Measurements from ENCODE around the gene OTUD5. TPM values are rescaled to one million over a fixed set of nuclear protein-coding genes. Genes with fewer than 3 reads are reported as not detected.
A peak's percentile ranks its signal among the peaks of the same experiment; 100 is the strongest.
"Not testable (repeated sequence)": the region's sequence is repeated elsewhere in the genome, so short reads cannot be mapped to it uniquely, and the experiment has no call there.

The OTUD5 gene
- total and polyA plus RNA-seq, 2 donors = 21.3 to 48.9 TPM

DNA sequence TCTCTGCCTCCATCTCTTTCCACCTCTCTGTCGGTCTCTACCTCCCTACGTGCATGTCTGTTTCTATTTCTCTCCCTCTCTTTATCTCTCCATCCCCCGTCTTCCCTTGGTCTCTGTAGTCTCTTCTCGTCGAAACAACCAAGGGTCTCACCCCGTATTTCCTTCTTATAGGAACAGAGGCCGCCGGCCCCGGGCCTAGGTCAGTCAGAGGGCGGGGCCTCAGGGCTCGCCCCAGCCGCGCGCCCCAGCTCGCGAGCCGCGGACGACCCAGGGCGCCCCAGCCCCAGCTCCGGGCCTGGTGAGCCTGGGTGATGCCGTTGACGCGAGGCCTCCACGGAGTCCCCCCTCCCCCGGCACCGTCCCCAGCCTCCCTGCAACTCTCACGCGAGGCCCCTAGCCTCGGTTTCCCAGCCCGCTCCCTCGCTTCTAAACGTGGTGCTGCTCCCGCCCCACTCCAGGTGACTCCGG is 66.4 kb downstream of the OTUD5 start:
- Histone ChIP-seq H3K4me3 (ENCODE audit: low read depth, low read length) (peak overlapping the region; percentile 67), H3K4me1 (ENCODE audit: insufficient read depth) (no peaks in the 10 kb centered on the region), H3K36me3 (ENCODE audit: insufficient read depth) (no peaks in the 10 kb centered on the region), H3K27ac (ENCODE audit: low read depth) (peak overlapping the region; percentile 87)
- no peak for DNase-seq (ENCODE audit: extremely low spot score)
- under 1% methylated on average over 35 of the region's 35 CpGs for WGBS

DNA sequence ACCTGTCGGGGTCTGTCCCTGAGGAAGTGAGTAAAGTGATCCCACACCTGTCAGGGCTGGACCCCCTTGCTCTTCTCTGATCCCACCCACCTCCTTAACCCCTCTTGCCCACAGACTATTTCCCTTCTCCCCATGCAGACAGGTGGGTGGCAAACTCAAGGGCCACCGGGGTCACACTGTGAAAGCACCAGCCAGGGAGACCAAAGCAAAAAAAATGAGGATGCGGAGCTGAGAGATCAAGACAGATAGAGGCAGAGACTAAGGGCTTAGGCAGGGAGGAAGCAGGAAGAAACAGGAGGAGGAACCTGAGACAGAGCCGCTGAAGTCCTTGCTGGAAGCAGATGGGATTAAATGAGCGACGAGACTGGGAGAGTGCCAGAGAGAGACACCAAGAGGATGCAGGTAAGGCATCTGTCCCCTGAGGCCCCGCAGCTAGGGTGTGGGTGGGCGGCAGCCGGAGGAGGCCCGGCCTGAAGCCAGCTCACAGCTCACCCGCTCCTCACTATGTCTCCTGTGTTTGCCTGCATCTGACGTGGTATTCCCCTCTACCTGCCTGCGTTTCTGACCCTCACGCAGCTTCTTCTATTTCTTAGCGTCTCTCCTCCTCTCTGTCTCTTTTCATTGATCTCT is 67.0 kb downstream of the OTUD5 start:
- DNase-seq (ENCODE audit: extremely low spot score) = no peak
- WGBS = 28% methylated on average over 15 of the region's 15 CpGs
- H3K36me3 ChIP-seq (ENCODE audit: insufficient read depth) = no peaks in the 10 kb centered on the region
- H3K4me3 ChIP-seq (ENCODE audit: low read depth, low read length) = peak overlapping the region; percentile 67
- H3K27ac ChIP-seq (ENCODE audit: low read depth) = peak overlapping the region; percentile 64
- H3K4me1 ChIP-seq (ENCODE audit: insufficient read depth) = no peaks in the 10 kb centered on the region

DNA sequence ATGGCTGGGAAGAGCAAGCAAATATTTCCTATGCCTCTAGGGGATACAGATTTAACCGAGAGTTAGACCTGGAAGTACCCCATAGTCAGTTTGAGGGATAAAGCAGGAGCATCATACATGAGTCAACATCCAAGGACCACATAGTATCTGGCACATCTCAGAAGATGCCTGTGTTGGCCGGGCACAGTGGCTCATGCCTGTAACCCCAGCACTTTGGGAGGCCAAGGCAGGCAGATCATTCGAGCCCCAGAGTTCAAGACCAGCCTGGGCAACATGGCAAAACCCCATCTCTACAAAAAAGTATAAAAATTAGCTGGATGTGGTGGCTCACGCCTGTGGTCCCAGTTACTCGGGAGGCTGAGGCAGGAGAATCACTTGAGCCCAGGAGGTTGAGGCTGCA is 70.8 kb downstream of the OTUD5 start:
- not testable (repeated sequence) for H3K27ac ChIP-seq (ENCODE audit: low read depth); H3K4me1 ChIP-seq (ENCODE audit: insufficient read depth); DNase-seq (ENCODE audit: extremely low spot score); H3K4me3 ChIP-seq (ENCODE audit: low read depth, low read length); H3K36me3 ChIP-seq (ENCODE audit: insufficient read depth)
- 89% methylated on average over 5 of the region's 5 CpGs for WGBS

DNA sequence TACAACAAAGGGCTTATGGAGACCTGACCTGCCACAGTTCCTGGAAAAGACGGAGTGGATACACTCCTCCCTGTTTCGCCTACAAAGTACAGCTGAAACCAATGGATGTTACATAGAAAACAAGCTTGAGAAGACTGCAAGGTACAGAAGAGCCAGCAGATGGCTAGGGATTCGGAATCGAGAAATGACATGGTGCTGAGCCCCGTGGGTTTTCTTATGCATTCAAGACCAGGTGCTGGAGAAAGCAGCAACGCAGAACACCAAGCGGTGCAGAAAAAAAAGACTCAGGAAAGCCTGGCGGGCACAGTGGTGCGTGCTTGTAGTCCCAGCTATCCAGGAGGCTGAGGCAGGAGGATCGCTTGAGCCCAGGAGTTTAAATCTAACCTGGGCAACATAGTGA is 73.7 kb downstream of the OTUD5 start:
- DNase-seq (ENCODE audit: extremely low spot score) = no peak
- 72% methylated on average over 10 of the region's 10 CpGs for WGBS

DNA sequence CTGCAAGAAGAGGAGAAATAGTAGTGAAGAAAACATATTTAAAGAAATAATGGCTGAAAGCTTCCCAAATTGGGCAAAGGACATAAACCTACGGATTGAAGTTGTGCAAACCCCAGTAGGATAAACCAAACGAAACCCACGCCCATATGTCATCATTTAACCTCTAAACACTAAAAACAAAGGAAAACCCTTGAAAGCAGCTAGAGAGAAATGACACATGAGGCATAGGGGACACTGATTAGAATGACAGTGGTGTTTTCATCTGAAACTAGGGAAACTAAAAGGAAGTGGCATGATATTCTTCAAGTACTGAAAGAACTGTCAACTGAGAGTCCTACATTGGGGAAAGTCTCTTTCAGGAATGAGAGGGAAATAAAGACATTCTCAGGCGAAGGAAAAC is 80.5 kb downstream of the OTUD5 start:
- H3K4me3 ChIP-seq (ENCODE audit: low read depth, low read length); H3K27ac ChIP-seq (ENCODE audit: low read depth); DNase-seq (ENCODE audit: extremely low spot score); H3K4me1 ChIP-seq (ENCODE audit: insufficient read depth); H3K36me3 ChIP-seq (ENCODE audit: insufficient read depth): not testable (repeated sequence)
- 66% methylated on average over 4 of the region's 4 CpGs for WGBS

More for the DNA sequence above, 73.7 kb downstream of the OTUD5 start:
- H3K36me3 ChIP-seq (ENCODE audit: insufficient read depth) = no peaks in the 10 kb centered on the region
- no peaks in the 10 kb centered on the region for H3K4me1 ChIP-seq (ENCODE audit: insufficient read depth)
- H3K4me3 ChIP-seq (ENCODE audit: low read depth, low read length) = no peak overlapping the region
- no peak overlapping the region for H3K27ac ChIP-seq (ENCODE audit: low read depth)

Small RNA genes lying within 50 kb of the gene (small RNA-seq; reads per million reads assigned to genes)
- gene RNU6-722P = not detected

Other genes starting within 250 kb of the OTUD5 start
- not detected for gene GLOD5, start 195.9 kb downstream of the OTUD5 start, total RNA-seq
- gene GLOD5, start 195.9 kb downstream of the OTUD5 start, polyA plus RNA-seq = not detected
- gene GATA1, start 171.0 kb downstream of the OTUD5 start, total RNA-seq = not detected
- 0.34 TPM for gene GATA1, start 171.0 kb downstream of the OTUD5 start, polyA plus RNA-seq
- 63.8 TPM for gene HDAC6, start 155.5 kb downstream of the OTUD5 start, total RNA-seq
- gene HDAC6, start 155.5 kb downstream of the OTUD5 start, polyA plus RNA-seq = 42.0 TPM
- gene ERAS, start 131.1 kb downstream of the OTUD5 start, total RNA-seq = not detected
- gene ERAS, start 131.1 kb downstream of the OTUD5 start, polyA plus RNA-seq = 0.10 TPM
- 1.1 TPM for gene PCSK1N, start 122.0 kb downstream of the OTUD5 start, total RNA-seq
- gene PCSK1N, start 122.0 kb downstream of the OTUD5 start, polyA plus RNA-seq = 6.9 TPM
- 15.0 TPM for gene TIMM17B, start 59.8 kb downstream of the OTUD5 start, total RNA-seq
- 54.4 TPM for gene TIMM17B, start 59.8 kb downstream of the OTUD5 start, polyA plus RNA-seq
- 13.9 TPM for gene PQBP1, start 59.7 kb downstream of the OTUD5 start, total RNA-seq
- 102 TPM for gene PQBP1, start 59.7 kb downstream of the OTUD5 start, polyA plus RNA-seq
- gene SLC35A2, start 46.0 kb downstream of the OTUD5 start, total RNA-seq = 10.5 TPM
- gene SLC35A2, start 46.0 kb downstream of the OTUD5 start, polyA plus RNA-seq = 18.9 TPM
- gene PIM2, start 38.6 kb downstream of the OTUD5 start, total RNA-seq = 4.0 TPM
- 8.4 TPM for gene PIM2, start 38.6 kb downstream of the OTUD5 start, polyA plus RNA-seq
- 2.4 TPM for gene KCND1, start 14.2 kb upstream of the OTUD5 start, total RNA-seq
- gene KCND1, start 14.2 kb upstream of the OTUD5 start, polyA plus RNA-seq = 3.3 TPM
- gene GRIPAP1, start 44.7 kb upstream of the OTUD5 start, total RNA-seq = 16.1 TPM
- 27.9 TPM for gene GRIPAP1, start 44.7 kb upstream of the OTUD5 start, polyA plus RNA-seq
- 11.7 TPM for gene TFE3, start 85.8 kb upstream of the OTUD5 start, total RNA-seq
- 63.5 TPM for gene TFE3, start 85.8 kb upstream of the OTUD5 start, polyA plus RNA-seq
- 2.7 TPM for gene CCDC120, start 101.4 kb upstream of the OTUD5 start, total RNA-seq
- gene CCDC120, start 101.4 kb upstream of the OTUD5 start, polyA plus RNA-seq = 4.5 TPM
- 4.3 TPM for gene PRAF2, start 116.4 kb upstream of the OTUD5 start, total RNA-seq
- 44.0 TPM for gene PRAF2, start 116.4 kb upstream of the OTUD5 start, polyA plus RNA-seq
- gene WDR45, start 122.3 kb upstream of the OTUD5 start, total RNA-seq = 36.3 TPM
- 77.5 TPM for gene WDR45, start 122.3 kb upstream of the OTUD5 start, polyA plus RNA-seq
- 15.1 TPM for gene GPKOW, start 166.1 kb upstream of the OTUD5 start, total RNA-seq
- gene GPKOW, start 166.1 kb upstream of the OTUD5 start, polyA plus RNA-seq = 27.2 TPM
- gene MAGIX, start 205.2 kb upstream of the OTUD5 start, total RNA-seq = 1.9 TPM
- gene MAGIX, start 205.2 kb upstream of the OTUD5 start, polyA plus RNA-seq = 4.0 TPM
- 18.2 TPM for gene PLP2, start 214.3 kb upstream of the OTUD5 start, total RNA-seq
- 299 TPM for gene PLP2, start 214.3 kb upstream of the OTUD5 start, polyA plus RNA-seq
- gene PRICKLE3, start 228.8 kb upstream of the OTUD5 start, total RNA-seq = 4.7 TPM
- gene PRICKLE3, start 228.8 kb upstream of the OTUD5 start, polyA plus RNA-seq = 15.2 TPM
- gene SYP, start 242.6 kb upstream of the OTUD5 start, total RNA-seq = 4.7 TPM
- gene SYP, start 242.6 kb upstream of the OTUD5 start, polyA plus RNA-seq = 8.3 TPM

Data from urinary bladder (tissue), 4 donors.